Hematopoietic multipotent progenitor cell treated with erythropoietin and hydrocortisone succinate and interleukin-3 and kit ligand, for 15 days (in vitro differentiated cells): ENCODE results near the gene P2RY13.

Source experiments
- DNase-seq: peaks from one replicate; pipeline ENCODE4 v3.0.0-alpha.2; 2015; ENCODE audit warnings: low spot score

The P2RY13 gene

DNA sequence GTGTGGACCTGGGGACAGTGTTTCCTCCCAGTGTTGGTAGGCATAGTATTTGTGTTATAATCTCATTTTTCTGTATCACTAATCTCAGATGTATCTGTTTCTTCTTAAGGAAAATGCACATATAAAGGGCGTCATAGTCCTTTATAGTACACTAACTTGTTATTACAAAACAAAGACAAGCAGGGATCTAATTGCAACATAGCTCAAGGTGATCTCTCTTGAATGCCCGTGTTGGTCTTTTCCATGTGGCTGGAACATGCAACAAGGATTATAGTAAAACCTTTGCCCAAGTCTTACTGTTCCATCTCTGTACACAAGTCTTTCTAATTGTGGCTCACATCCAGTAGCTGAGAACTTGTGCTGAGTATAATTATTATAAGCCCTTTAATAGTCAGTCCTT lies 9.2 kb downstream of the P2RY13 start:
- DNase-seq = no peak

DNA sequence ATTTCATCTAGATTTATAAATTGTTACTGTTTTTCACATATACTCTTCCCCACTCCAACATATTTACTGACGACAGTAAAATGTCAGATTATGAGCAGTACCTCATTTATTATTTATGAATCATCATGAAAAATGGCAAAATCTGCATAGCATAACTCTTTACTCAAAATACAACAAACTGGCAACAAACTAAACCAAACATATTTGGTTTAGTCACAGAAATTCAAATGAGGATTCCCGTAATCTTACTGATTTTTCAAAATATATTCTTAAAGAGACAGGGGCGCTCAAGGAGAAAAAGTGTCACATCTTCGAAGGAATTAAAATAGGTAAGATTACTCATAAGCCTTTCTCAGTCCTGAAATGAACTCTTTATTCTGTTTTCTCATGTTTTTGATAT lies 9.7 kb downstream of the P2RY13 start:
- DNase-seq = no peak

DNA sequence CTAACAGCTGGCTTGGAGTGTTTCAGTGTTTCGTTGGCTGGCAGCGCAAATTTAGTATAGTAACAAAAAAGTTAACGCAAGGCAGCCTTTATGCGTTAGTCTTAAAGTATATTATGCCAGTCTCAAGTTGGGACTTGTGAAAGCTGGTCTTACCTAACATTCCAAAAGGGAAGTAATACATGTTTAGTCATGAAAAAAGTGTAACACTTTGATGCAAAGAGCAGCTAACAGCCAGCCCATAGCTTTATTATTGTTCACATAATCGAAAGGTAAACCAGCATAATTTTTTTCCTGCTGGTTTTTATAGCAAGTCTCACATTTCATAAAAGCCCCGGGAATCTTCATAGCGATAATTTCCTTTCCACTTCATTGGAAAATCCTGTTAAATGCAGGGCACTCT lies 10.4 kb downstream of the P2RY13 start:
- no peak for DNase-seq

DNA sequence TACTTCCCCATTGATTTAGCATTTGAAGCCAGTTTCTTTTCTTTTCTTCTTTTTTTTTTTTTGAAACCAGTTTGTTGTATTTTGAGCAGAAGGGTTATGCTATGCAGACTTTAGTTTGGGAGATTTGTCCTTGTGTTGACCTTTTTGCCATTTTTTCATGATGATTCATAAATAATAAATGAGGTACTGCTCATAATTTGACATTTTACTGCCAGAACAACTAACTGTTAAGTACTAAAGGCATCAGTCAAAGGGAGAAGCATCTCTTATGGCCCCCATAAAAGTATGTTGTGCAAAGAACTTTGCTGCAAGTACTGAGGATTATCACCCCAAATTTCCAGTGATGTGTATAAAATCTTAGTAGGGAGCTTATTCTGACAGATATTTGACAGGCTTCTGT lies 11.0 kb downstream of the P2RY13 start:
- DNase-seq = no peak

DNA sequence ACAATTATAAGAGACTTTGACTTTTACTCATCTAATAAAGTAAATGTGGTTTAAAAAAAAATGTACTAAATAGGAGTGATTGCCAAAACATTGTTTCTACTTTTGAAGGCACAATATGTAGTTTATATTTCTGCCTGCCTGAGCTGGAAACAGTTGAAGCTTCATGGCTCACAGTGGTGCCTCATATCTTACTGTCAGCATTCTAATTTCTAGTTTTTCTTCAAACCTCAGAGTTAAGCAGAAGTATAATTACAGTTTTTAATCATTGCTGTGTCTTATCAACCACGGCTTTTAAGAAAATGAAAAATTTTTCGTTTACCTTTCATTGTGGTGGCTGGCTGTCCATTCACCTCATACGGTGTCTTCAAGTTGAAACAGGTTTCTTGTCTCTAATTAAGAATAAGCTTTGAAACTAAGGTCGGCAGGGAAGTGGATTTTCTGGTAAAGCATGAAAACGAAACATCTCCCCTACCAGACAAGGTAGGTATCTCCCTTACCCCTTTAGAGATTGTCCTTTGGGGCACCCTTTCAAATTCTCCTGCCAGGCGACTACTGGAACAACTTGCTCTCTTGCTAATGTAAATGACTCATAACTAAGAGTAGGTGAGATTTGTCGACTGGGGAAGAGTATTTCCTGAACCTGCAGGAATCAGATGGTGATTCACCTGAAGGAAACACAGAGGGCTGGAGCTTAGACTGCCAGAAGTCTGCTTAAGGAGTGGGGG lies 12.9 kb downstream of the P2RY13 start, which contains the start of gene GPR87:
TSS of gene GPR87 (minus strand) at position 554 of the 725 bp plus-strand sequence. CDS start 16,720 bp downstream, outside the sequence.
- no peak for DNase-seq

DNA sequence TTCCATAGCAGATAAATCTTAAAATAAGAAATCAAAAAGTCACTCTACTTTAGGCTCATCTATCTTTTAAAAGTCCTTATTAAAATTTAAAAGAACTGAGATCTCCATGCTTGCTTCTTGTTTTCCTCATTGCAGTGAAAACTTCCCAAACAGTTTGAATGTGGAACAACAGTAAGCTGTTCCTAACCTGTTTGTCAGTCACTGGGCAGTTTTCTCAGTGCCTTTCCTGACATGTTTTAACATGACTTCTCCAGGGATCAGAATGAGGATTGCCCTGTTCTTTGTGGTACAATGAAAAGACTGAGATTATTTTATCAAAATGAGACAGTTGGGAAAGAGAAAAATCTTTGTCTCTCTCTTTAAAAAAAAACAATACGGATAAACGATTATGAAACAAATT lies 13.5 kb downstream of the P2RY13 start:
- DNase-seq = no peak

DNA sequence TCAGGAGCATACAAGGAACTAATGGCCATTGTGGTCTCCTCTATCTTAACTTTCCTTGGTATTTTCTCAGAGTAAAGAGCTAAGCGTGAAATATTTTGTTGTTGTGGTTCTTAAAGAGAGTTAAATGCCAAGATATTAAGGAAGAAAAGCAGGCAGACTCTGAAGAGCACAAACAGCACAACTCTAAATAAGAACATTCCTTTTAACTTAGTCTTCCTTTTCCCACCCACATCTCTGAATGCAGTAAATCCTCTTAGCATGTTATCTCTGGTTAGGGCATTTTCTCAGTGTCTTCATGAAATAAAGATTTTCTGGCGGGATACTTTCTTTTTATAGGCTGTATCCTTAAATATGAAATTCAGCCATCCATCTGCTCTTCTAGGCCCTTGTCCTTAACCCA lies 14.2 kb downstream of the P2RY13 start:
- no peak for DNase-seq

DNA sequence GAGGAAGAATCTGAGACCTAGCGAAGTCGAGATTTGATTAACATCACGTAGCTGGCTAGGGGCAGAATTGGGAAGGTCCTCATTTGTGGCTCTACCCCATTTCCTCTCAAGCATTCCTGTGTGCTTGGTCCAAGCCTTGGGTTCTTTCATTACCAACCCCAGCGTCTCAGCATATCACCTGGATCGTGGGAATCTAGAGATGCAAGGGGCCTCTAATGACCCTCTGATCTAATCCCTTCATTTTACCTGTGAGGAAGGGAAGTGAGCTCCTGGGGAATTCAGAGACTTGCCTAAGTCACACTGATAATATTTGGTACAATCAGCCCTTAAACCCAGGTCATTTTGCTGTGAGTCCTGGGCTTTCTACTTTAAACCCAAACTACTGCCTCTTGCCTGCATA lies 14.8 kb downstream of the P2RY13 start:
- DNase-seq = no peak

DNA sequence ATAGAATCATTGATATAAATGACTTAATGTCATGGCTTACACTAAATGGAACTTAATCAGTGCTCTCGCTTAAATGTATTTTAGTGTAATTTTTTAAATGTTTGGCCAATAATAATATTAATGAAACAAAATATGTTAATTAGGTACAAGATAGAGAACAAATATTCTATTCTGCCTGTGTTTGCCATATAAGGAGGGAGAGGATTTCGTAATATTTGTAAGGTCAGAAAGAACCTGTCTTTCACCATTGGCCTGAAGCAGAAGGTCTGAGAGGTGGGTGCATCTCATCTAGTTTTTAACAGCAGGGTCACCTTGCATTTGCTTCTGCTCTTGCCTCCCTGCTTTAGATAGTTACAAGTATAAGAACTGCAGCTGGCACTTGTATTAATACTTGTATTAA lies 15.2 kb downstream of the P2RY13 start:
- no peak for DNase-seq

DNA sequence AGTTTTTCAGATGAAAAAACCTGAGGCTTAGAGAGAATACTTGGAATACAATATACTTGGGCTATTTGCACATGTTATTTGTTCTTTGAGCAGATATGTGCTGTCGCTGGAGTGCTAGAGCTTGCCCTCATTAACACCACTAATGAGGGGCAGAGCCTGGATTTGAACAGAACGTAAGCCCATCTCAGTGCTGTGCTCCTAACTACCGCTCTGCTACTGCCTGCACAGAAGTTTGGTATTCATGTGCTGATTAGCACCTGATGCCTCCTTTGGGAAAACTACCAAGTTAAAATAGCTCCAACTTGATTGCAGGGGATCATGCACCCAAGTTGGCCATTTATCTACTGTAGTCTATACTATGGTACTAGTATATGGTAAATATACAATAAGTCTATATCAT lies 16.4 kb downstream of the P2RY13 start:
- no peak for DNase-seq

DNA sequence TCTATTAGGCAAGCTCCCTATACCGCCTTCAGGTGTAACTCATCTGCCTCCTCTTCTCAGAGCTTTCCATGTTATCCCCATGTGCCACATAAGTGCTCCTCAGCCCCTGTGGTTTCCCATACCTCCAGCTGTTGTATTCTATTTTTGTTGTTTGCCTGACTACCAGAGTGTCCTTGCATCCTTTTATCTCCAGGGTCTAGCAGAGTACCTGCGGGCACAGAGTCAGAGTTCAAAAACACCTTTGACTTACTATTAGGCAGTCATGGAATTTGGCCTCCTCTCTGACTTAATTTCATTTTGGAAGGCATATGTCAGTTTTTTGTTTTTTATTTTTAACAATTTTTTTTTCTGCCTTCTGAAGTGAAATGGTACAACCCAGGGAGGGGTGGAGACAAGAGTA lies 19.8 kb downstream of the P2RY13 start:
- no peak for DNase-seq

DNA sequence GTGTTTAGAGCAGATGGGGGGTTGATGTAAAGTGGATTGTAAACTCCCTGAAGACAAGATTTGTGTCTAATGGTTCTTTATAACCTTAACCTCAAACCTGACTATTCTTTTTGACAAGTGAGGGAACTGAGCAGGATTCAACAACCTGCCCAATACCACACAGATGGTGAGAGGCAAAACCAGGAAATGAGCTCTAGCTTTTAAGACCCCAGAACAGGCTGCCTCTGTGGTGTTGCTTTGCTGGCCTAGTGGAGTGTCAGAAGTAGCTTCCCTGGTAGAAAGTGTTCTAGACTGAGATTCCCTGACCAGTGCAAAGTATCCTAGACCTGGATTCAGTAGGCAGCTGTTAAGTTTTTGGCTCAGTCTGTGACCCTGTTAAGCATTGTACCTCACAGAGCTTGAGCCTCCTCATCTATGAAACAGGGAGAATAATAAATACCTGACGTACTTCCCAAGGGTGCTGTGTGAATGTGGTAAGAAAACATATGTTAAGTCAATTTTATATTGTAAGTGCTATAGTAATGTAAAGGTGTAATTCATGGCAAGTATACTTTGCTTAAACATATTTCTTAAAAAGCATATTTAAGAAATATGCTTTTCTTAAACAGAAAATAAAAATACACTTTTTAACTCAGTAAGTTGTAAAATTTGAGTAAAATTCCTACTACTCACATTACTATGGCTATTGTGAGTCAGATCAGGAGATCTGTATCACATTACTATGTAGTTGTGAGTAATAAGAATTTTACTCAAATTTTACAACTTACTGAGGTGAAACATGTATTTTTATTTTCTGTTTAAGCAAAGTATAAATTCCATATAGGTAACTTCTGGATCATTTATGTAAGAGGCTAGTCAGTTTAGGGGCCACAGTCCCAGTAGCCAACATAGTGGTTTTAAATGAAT lies 21.5 kb downstream of the P2RY13 start:
- no peak for DNase-seq

DNA sequence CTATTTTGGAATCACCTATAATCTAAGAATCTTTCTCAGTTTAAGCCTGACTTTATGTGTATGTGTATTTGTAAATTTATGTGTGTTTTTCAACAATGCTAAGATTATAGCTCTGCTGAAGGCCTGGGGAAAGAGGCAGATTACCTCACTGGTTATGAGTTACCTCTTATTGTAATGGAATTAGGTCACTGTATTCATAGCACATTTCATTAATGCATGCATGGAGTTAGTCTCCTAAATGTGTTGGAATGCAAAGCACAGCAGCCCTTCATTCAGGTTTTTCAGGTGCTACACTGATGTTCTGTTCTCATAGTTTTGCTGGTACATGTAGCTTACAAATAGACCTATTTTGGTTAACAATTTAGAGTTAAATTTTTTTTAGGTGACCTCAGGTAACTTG lies 22.2 kb downstream of the P2RY13 start:
- DNase-seq = no peak

DNA sequence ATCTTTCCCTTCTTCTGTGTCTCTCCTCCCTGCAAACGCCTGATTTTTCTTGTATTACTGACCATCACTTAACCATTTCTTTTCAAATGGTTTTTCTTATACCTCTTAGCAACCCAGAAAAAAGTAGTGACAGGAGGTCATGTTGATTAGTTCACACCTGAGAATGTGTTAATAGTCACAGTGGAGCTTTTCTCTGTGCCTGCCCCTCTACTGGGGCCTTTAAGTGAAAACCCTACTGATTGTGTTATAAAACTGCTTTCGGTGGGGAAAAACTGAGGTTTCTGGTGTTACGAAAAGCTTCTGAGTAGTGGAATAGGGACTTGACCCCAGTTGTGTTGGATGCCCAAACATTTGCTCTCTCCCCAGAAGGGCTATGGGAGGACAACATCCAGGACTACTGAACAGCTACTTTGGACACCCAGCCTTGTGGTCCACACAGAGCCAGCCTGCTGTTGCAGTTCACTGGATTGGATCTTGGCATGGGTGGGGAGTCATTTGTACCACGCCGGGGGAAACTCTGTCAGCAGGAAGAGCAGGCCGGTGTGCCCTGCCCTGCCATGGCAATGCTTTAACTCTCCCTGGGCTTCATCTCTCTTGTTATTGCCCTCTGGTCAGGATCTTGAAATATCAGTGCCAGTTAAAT lies 23.1 kb downstream of the P2RY13 start:
- no peak for DNase-seq

DNA sequence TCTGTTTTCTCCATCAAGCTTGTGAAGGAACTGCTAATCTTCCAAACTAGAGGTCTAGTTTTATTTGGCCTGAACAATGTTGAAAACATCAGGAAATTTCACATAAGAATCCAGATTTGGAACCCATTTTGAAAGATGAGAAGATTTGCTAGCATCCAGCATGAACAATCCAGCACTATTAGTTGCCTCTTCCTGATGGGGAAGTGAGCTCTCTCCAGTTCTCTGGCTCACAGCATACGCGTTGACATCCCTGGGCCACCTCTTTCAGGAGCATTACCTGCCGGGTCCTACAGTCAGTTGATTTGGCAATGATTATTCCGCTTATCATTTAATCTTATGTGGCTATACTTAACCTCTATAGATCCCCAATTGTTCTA lies 23.6 kb downstream of the P2RY13 start:
- DNase-seq = no peak

DNA sequence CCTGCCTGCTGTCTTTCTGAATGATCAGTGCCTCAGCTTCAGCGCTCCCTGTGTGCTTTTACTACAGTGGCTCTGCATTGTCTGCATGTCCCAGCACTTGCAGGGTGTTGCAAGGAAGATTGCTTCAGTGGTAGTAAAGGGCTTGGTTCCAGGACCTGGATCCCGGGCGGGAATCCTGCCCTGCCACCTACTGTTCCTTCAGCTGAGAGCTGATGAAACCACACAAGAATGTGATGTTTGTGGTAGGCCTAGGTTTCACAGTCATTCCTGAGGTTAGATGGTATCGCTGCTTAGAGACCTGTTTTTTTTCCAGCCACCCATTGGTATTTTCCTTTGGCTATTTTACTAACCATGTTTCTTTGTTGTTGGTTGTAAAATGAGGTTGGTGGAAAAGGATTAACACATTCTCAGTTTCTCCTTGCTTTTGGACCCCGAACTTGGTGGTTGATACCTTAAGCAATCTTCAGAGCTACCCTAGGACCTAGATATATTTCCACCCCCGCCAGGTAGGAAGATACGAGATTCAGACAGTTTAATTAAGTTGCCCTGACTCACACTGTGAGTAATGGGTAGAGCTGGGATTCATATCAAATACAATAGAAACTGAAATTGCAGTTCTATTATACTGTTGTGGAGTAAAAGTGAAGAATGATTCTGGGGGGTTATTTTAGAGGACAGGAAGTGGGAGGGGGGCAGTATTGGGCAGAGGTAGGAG lies 24.1 kb downstream of the P2RY13 start:
- no peak for DNase-seq

DNA sequence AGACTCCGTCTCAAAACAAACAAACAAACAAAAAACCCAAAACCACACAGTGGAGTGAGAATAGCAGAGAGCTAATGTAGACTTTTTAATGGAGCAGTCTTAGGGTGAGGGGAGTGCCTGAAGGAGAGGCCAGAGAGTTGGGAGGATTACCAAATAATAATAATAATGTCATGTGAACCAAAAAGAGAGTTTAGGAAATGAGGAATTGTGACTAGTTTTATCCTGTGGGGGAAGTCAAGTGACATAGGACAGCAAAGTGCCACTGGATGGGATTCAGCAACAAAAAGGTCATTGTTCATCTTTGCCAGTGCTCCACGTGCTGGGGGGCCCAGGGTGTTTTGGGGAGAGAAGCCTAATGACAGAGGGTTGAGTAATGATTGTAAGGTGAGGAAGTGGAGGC lies 25.6 kb downstream of the P2RY13 start:
- no peak for DNase-seq

DNA sequence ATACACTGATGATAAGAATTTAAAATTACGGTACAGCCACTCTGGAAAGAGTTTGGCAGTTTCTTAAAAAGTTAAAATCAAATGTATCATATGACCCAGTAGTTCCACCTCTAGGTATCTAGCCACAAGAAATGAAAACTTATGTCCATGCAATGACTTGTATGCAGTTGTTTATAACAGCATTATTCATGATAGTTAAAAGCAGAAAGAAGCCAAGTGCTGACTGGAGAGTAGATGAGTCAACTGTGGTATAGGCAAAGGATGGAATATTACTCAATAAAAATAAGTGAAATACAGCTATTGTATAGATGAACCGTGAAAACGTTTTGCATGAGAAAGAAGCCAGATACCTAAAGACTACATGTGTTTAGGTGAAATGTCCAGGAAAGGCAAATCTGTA lies 27.6 kb downstream of the P2RY13 start:
- DNase-seq = no peak

DNA sequence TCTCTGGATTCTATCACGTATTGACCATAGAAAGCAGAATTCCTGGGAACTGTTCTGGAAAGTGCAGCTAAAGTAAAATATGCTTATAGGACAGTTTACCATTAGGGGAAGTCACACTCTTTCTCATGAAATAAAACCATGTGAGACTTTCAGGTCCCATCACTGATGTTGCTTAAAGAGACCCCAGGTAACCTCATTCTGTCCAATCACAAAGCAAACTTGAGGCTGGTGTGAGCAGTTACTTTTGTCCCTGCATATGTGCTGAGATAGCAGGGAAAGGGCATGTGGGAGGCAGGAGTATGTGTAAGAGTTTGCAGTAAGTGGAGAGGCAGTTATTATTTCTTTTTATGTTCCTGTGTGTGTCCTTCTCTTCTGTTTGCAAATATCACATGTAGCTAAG lies 28.8 kb downstream of the P2RY13 start:
- DNase-seq = no peak

DNA sequence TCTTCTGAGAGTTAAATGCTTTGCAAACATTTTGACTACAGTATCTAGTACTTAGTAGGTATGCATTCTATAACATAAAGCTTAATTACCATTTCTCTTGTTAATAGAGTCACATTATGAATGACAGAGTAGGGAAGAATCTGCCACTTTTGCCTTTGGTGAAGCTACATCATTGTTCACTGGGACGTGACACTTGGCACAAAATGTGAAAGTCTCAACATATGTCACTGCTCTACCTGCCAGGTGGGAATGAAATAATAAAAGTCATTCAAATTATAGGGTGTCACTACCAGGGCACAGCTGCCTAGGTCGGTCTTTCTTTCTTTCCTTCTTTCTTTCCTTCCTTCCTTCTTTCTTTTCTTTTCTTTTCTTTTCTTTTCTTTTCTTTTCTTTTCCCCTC lies 30.3 kb downstream of the P2RY13 start:
- DNase-seq = no peak

DNA sequence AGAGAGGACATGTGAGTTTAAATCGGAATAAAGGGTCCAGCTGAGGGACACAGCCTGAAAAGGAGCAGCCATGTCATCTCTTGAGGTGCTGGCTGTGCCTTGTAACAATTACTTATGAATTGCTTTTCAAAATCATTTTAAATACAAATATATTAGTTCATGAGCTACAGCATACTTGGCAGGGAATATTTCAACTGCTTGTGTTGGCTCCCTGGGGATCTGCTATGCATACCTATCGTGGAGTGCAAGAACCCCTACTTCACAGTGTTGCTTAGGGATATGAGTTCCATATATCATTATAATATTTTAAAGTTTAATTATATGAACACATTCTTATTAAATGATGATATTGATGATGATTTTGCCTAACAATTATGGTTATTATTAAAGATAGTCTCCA lies 31.9 kb downstream of the P2RY13 start:
- no peak for DNase-seq

DNA sequence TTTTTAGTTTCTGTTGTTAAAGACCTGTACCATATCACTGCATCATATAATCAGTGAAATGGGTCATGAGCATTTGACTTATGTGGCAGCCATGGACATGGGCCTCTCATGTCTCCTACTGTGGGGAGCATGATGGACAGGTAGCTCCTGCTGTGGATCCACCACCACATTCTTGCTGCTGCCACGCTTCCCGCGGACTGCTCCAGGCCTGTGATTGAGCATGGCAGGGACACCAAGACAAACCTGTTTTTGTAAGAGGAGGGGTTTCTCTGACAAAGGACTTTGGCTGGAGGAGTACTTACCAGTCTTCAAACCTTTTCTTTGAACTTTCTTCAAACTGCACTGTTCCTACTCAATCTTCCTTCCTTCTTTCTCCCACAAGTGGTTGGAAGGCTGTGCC lies 33.1 kb downstream of the P2RY13 start:
- DNase-seq = no peak
